IPS-18a (cell line): ENCODE data around the gene C14orf180.

Experiments
- H3K27ac ChIP-seq: one replicate; pipeline ENCODE4 v1.5.1; 2013; ENCODE audit warnings: low read length
- H3K27me3 ChIP-seq: one replicate; pipeline ENCODE4 v1.6.1; 2013; ENCODE audit warnings: mild to moderate bottlenecking, low read length; ENCODE audit not compliant: control insufficient read depth, insufficient read depth
- H3K36me3 ChIP-seq: one replicate; pipeline ENCODE4 v1.6.1; 2013; ENCODE audit warnings: low read depth, low read length; ENCODE audit not compliant: control insufficient read depth
- H3K4me1 ChIP-seq: one replicate; pipeline ENCODE4 v1.6.1; 2013; ENCODE audit warnings: low read depth, low read length; ENCODE audit not compliant: control insufficient read depth
- H3K4me3 ChIP-seq: one replicate; pipeline ENCODE4 v1.5.1; 2013; ENCODE audit warnings: low read length
- H3K9ac ChIP-seq: one replicate; pipeline ENCODE4 v1.6.1; 2013; ENCODE audit warnings: mild to moderate bottlenecking, low read length, moderate library complexity
- H3K9me3 ChIP-seq: one replicate; pipeline ENCODE4 v1.6.1; 2013; ENCODE audit warnings: low read depth, low read length; ENCODE audit not compliant: control insufficient read depth

The C14orf180 gene

DNA sequence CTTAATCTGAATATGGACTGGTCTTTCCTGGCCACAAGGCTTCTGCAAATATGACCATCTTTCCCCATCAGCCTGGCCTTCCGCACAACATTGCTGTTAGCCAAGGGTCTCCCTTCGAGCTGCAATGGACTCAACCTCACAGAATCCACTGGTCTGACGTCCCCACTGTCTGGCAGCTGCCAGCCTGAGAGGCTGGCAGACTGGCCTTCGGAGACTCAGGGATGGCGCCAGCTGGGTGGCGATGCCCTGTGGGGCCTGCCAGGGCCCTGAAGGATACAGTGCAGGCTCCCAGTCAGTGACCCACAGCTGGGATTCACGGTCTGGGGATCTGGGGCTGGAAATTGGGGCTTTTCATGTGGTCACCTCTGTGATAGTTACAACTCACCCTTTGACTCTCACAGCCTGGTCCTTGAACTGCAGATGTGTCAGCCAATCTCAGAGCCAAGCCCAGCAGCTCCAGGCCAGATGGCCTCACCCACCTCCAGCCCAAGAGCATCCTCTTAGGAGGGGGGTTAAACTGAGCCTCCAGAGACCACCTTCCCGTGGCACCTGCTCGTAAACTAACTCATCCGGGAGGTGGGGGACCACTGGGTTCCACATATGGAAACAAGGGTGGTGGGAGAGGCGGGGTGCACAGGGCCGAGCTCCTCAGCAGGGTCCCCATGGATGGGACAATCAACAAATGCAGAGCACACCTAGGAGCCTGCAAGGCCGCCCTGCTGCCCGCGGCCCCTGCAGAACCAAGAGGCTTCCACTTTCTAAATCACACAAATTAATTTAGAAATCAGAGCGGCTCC, 21.1 kb upstream of the C14orf180 start:
- Histone ChIP-seq H3K9me3 (no peaks in the 10 kb centered on the region), H3K4me1 (no peaks in the 10 kb centered on the region), H3K27ac (no peak overlapping the region), H3K4me3 (no peak overlapping the region), H3K36me3 (no peaks in the 10 kb centered on the region), H3K9ac (no peak overlapping the region), H3K27me3 (no peaks in the 10 kb centered on the region)

DNA sequence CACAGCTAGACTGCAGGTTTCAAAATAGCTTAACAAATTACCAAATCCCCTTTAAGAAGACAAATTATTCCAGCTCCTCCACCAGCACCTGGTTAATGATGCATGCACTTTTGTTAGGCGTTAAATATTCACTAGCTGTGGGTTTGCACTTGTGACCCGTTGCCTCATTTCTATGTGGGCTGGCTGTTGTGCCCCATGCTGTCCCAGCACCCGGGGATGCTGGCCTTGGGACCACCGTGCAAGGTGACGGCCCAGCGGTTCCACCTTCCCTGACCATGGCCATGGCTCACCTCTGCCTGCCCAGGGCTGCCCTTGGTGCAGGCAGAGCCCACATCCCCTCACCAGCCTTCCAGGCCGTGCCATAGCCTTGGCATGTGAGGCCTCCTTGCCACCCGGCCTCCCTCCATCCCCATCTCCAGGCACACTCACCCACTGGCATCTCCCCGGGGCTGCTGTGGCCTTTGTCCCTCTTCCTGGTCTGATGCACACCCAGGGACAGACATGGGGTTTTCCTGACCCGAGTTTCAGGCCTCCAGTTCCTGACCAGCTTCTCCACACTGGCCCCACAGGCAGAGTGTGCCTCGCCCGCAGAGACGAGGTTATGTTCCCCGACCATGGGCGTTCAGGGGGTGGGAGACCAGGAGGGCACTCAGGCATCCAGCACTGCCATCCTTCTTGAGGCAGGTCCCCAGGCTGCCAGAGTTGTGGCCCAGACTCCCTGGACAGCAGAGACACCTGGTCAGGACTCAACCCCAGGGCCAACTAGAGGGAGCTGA, 20.3 kb upstream of the C14orf180 start:
- no peaks in the 10 kb centered on the region for H3K27me3 ChIP-seq
- H3K4me3 ChIP-seq, result no peak overlapping the region
- H3K36me3 ChIP-seq, result no peaks in the 10 kb centered on the region
- no peak overlapping the region for H3K9ac ChIP-seq
- H3K9me3 ChIP-seq, result no peaks in the 10 kb centered on the region
- no peaks in the 10 kb centered on the region for H3K4me1 ChIP-seq
- H3K27ac ChIP-seq, result no peak overlapping the region

DNA sequence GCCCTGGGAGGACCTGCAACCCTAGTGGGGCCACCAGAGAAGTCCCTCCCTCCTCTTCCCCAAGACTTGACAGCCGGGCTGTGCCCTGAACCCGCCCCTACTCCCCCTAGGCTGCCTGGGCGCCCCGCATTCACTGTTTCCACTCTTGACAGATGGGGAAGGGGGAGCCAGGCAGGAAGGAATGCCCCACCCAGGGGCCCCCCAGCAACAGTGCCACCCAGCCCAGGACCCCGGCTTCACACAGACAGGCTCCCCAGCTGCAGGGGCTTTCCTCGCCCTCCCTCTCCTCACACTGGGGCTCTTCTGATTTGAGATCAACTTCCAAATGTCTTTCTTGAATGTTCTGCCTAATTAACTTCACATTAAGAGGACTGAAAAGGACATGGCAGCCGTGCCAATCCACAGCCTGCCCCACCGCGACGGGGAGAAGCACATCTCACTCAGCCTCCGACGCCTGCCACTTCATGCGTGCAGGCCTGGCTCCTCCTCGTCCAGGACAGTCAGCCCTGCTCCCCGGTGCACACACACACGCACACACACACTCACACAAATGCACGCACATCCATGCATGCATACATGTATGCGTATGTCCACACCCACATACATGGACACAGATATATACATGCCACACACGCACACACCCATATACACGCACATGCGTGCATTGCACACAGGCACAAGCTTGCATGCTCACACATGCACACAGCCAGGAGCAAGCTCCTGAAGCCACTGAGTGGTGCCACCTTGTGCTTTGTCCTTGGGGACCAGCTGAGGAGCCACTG, 19.6 kb upstream of the C14orf180 start:
- H3K27ac ChIP-seq, result no peak overlapping the region
- H3K36me3 ChIP-seq, result no peaks in the 10 kb centered on the region
- H3K4me1 ChIP-seq, result no peaks in the 10 kb centered on the region
- H3K4me3 ChIP-seq, result no peak overlapping the region
- no peaks in the 10 kb centered on the region for H3K9me3 ChIP-seq
- H3K27me3 ChIP-seq, result no peaks in the 10 kb centered on the region
- H3K9ac ChIP-seq, result no peak overlapping the region

DNA sequence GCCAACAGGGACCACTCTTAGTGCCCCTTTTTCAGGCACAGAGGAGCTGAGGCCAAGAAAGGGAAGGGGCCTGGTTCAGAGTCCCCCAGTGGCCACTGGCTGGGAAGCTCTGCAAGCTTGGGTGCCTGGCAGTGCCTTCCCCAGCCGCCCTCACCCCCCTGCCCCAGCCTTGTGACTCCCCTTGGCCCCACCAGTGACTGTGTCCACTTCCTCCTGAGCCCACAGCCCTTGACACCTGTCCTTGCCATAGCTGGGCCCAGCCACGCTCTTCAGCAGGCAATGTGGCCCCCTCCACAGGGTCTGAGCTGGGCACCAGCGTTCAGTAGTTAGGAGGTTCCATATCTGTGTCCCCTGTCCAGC, 19.0 kb upstream of the C14orf180 start:
- Histone ChIP-seq H3K4me1 (no peaks in the 10 kb centered on the region), H3K9ac (no peak overlapping the region), H3K27ac (no peak overlapping the region), H3K27me3 (no peaks in the 10 kb centered on the region), H3K36me3 (no peaks in the 10 kb centered on the region), H3K9me3 (no peaks in the 10 kb centered on the region), H3K4me3 (no peak overlapping the region)

DNA sequence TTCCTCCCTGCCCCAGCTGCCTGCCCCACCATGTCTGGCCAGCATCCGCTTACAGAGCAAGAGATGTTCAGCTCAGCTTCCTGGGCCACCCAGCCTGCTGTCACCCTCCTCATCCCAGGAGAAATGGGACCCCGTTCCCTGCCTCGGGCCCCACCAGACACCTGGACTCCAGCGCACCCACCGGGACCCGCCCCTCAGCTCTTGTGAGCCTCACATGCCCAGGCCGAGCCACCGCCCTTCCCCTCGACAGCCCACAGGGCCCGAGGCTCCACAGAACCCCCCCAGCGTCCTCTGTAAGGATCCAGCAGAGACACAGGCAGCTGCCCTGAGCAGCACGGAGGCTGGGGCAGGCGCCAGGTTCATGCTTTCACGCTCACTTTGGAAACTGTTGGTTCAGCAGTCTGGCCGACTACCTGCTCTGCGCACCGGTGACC, 18.4 kb upstream of the C14orf180 start:
- H3K4me3 ChIP-seq, result no peak overlapping the region
- H3K27ac ChIP-seq, result no peak overlapping the region
- H3K4me1 ChIP-seq, result no peaks in the 10 kb centered on the region
- no peaks in the 10 kb centered on the region for H3K9me3 ChIP-seq
- no peaks in the 10 kb centered on the region for H3K36me3 ChIP-seq
- H3K9ac ChIP-seq, result no peak overlapping the region
- H3K27me3 ChIP-seq, result no peaks in the 10 kb centered on the region

DNA sequence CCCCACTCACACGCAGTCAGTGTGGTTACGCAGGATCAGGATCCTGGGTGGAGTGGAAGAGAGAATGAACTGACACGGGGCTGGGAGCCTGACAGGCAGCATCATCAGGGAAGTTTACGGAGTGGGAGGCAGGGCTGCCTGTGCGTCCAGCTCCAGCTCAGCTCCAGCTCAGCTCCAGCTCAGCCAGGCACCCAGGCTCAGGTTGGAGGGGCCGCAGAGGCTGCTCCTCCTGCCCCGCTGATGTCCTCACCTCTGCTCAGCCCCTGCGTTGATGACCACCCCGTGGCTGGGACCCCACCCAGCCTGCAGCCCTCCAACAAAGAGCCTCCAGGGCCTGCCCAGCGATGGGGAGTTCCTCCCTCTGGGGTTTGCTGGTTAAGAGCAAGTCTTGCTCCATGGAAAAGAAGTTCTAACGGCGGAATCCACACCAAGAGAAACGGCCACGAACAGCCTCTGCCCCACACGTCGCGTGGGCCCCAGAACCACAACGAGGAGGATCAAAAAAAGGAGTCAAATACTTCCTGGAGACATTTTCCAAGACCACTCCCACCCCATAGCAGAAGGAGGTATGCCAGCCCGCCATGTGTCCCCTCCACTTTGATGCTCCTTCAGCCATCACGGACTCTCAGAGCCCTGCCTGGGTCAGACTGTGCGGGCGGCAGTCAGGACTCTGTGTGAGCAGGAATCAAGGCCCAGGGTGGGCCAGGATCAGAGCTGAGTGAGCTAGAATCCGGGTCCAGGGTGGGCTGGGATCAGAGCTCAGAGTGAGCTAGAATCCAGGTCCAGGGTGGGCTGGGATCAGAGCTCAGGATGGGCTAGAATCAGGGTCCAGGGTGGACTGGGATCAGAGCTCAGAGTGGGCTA, 17.7 kb upstream of the C14orf180 start:
- Histone ChIP-seq H3K9ac (no peak overlapping the region), H3K27me3 (no peaks in the 10 kb centered on the region), H3K9me3 (no peaks in the 10 kb centered on the region), H3K27ac (no peak overlapping the region), H3K4me3 (no peak overlapping the region), H3K36me3 (no peaks in the 10 kb centered on the region), H3K4me1 (no peaks in the 10 kb centered on the region)

DNA sequence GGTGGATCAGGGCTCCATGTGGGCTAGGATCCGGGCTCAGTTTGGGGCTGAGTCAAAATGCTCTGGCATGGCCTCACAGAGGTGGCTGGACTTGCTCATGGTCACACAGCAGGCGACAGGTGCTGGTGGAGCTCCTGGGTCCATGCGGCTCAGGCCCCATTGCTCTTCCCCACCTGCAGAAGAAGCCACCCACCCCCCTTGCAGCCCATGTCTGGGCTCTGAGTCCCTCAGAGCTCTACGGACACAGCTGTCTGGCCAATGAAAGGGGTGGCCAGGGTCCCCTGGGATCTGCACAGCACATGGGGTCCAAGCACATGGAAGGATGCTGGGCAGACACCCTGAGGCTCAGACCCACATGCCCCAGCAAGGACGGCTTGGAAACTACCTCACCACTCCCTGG, 17.0 kb upstream of the C14orf180 start:
- Histone ChIP-seq H3K27ac (no peak overlapping the region), H3K4me1 (no peaks in the 10 kb centered on the region)

DNA sequence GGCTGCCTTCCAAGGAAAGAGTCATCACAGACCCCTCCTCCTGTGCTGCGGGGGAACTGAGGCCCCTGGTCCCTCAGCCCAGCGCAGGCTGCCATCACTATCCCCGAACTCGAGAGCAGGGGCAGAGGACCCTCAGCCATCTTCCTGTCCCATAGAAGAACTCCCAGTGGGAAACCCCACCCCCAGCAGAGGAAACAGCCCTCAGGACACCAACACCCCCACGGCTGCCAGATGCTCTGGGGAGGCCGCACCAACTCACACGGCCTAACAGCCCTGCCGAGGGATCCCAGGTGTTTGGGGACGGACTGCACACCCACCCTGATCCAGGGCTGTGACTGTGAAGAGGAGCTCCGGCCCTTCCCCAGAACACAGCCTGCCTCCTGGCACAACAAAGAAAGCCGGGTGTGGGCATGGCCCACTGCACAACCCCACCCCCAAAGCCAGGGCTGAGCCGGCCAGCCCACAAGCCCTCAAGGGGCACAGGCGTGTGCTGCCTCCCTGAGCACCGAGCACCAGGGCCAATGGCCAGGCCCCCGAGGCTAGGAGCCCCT, 16.3 kb upstream of the C14orf180 start:
- Histone ChIP-seq H3K27ac (no peak overlapping the region), H3K9me3 (no peaks in the 10 kb centered on the region), H3K4me3 (no peak overlapping the region), H3K4me1 (no peaks in the 10 kb centered on the region), H3K9ac (no peak overlapping the region), H3K27me3 (no peaks in the 10 kb centered on the region), H3K36me3 (no peaks in the 10 kb centered on the region)

More for the DNA sequence above, 17.0 kb upstream of the C14orf180 start:
- Histone ChIP-seq H3K36me3 (no peaks in the 10 kb centered on the region), H3K9ac (no peak overlapping the region), H3K4me3 (no peak overlapping the region), H3K9me3 (no peaks in the 10 kb centered on the region), H3K27me3 (no peaks in the 10 kb centered on the region)

DNA sequence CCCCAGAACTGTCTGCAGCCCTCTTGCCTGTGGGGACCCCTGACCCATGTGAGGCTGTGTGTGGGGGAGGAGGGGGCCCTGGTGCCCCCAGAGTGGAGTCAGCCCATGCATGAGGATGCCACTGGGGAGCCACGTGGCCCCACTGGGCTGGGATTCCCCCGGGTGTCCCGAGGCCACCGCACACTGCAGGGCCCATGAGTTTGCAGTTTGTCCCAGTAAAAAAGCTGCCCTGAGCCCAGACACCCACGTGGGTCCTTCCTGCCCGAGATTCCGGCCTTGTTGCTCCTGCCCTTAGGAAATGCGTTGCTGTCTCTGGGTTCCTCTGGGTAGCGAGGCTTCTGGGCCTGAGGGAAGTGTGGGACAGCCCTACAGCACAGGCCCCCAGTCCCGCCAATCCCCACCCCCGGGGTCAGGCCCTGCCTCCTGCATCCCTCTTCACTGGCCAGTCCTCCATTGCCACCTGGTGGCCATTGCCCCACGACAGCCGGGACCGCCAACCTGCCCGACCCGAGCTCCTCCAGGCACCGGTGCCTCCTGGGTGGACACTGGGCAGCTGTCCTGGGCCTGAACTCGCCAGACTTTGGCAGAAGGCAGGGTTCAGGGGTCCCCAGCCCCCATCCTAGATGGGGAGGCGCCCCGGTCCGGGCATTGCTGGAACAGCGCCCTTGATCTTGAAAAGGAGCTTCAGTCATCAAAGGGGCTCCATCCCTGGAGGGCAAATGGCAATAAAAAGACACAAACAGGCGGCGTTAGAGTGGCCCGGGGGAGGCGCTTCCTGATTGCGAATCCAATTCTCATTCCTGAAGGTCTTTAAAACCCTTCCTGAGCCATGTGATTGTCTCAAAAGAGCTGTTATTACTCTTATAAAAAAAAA, 15.6 kb upstream of the C14orf180 start:
- Histone ChIP-seq H3K4me3 (no peak overlapping the region), H3K27ac (no peak overlapping the region), H3K27me3 (no peaks in the 10 kb centered on the region), H3K36me3 (no peaks in the 10 kb centered on the region), H3K4me1 (no peaks in the 10 kb centered on the region), H3K9ac (no peak overlapping the region), H3K9me3 (no peaks in the 10 kb centered on the region)
